BLaER1 (cell line): ENCODE results near the gene NXF1.

Source experiments
- H3K27ac ChIP-seq: shearing (Covaris generic); formaldehyde crosslinking; 2 replicates; pipeline ENCODE4 v1.8.1; 2022
- H3K27me3 ChIP-seq: shearing (Covaris generic); formaldehyde crosslinking; 2 replicates; pipeline ENCODE4 v1.8.1; 2022
- H3K36me3 ChIP-seq: shearing (Covaris generic); formaldehyde crosslinking; 2 replicates; pipeline ENCODE4 v1.8.1; 2022
- H3K4me1 ChIP-seq: shearing (Covaris generic); formaldehyde crosslinking; 2 replicates; pipeline ENCODE4 v1.8.1; 2022
- H3K4me2 ChIP-seq: shearing (Covaris generic); formaldehyde crosslinking; 2 replicates; pipeline ENCODE4 v1.8.1; 2022
- H3K4me3 ChIP-seq: shearing (Covaris generic); formaldehyde crosslinking; 2 replicates; pipeline ENCODE4 v1.8.1; 2022
- H3K9ac ChIP-seq: shearing (Covaris generic); formaldehyde crosslinking; 2 replicates; pipeline ENCODE4 v1.8.1; 2022
- H3K9me3 ChIP-seq: shearing (Covaris generic); formaldehyde crosslinking; 2 replicates; pipeline ENCODE4 v1.8.1; 2022
- H4K20me1 ChIP-seq: shearing (Covaris generic); formaldehyde crosslinking; 2 replicates; pipeline ENCODE4 v1.8.1; 2022
- Cebpa-rat ChIP-seq: shearing (Covaris generic); IDR thresholded peaks from 2 replicates; pipeline ENCODE4 v1.8.1; 2022

Gene NXF1

GRCh38 chr11:62806611-62807121 is 1.4 kb upstream of the NXF1 start:
- peak overlapping the region; percentile 77 for H3K4me2 ChIP-seq
- no peaks in the 10 kb centered on the region for H3K27me3 ChIP-seq
- no peak; the same call in 1 of the 2 replicates for TF ChIP-seq Cebpa-rat
- H3K4me1 ChIP-seq, result peaks cover 39% of the 10 kb centered on the region
- H3K27ac ChIP-seq, result peak overlapping the region; percentile 59
- peak overlapping the region; percentile 28; the same call in 1 of the 2 replicates for H3K9ac ChIP-seq
- peaks cover 24% of the 10 kb centered on the region for H3K36me3 ChIP-seq
- H3K4me3 ChIP-seq, result 0 out of 2 replicates have a peak overlapping the region, but pooled peaks have one; percentile 89
- no peaks in the 10 kb centered on the region for H3K9me3 ChIP-seq
- H4K20me1 ChIP-seq, result peaks cover 19% of the 10 kb centered on the region

GRCh38 chr11:62805961-62806441 is 761 bp upstream of the NXF1 start:
- H3K27ac ChIP-seq, result peak overlapping the region; percentile 88
- H4K20me1 ChIP-seq, result peaks cover 19% of the 10 kb centered on the region
- H3K4me3 ChIP-seq, result peak overlapping the region; percentile 89
- H3K9me3 ChIP-seq, result no peaks in the 10 kb centered on the region
- H3K9ac ChIP-seq, result peak overlapping the region; percentile 95
- H3K4me1 ChIP-seq, result peaks cover 39% of the 10 kb centered on the region
- peak overlapping the region; percentile 77 for H3K4me2 ChIP-seq
- no peaks in the 10 kb centered on the region for H3K27me3 ChIP-seq
- H3K36me3 ChIP-seq, result peaks cover 30% of the 10 kb centered on the region
- TF ChIP-seq Cebpa-rat, result no peak

GRCh38 chr11:62804310-62805075 is 747 bp downstream of the NXF1 start:
- H3K36me3 ChIP-seq, result peaks cover 46% of the 10 kb centered on the region

GRCh38 chr11:62801071-62801470 is 4.2 kb downstream of the NXF1 start:
- H3K36me3 ChIP-seq, result peaks cover 80% of the 10 kb centered on the region
- H3K9ac ChIP-seq, result no peak overlapping the region
- H3K4me1 ChIP-seq, result peaks cover 15% of the 10 kb centered on the region
- no peak for TF ChIP-seq Cebpa-rat
- H3K4me3 ChIP-seq, result no peak overlapping the region
- H3K27ac ChIP-seq, result no peak overlapping the region
- H4K20me1 ChIP-seq, result peaks cover 19% of the 10 kb centered on the region
- H3K9me3 ChIP-seq, result no peaks in the 10 kb centered on the region
- no peak overlapping the region for H3K4me2 ChIP-seq
- no peaks in the 10 kb centered on the region for H3K27me3 ChIP-seq

More at GRCh38 chr11:62804310-62805075, 747 bp downstream of the NXF1 start:
- H3K27ac ChIP-seq, result peak overlapping the region; percentile 88
- no peaks in the 10 kb centered on the region for H3K27me3 ChIP-seq
- peaks cover 19% of the 10 kb centered on the region for H4K20me1 ChIP-seq
- H3K4me1 ChIP-seq, result peaks cover 39% of the 10 kb centered on the region
- no peaks in the 10 kb centered on the region for H3K9me3 ChIP-seq
- peak overlapping the region; percentile 88 for H3K4me2 ChIP-seq
- H3K4me3 ChIP-seq, result peak overlapping the region; percentile 89
- TF ChIP-seq Cebpa-rat, result no peak
- H3K9ac ChIP-seq, result peak overlapping the region; percentile 95

- Histone ChIP-seq H3K4me1 (peaks cover 13% of the 10 kb centered on the region), H4K20me1 (peaks cover 13% of the 10 kb centered on the region), H3K36me3 (peaks cover 96% of the 10 kb centered on the region), H3K4me2 (no peak overlapping the region), H3K27me3 (no peaks in the 10 kb centered on the region), H3K27ac (no peak overlapping the region), H3K4me3 (no peak overlapping the region), H3K9me3 (no peaks in the 10 kb centered on the region), H3K9ac (no peak overlapping the region; the same call in 1 of the 2 replicates)
- TF ChIP-seq Cebpa-rat, result no peak
These were observed 5.8 kb downstream of the NXF1 start for GRCh38 chr11:62799486-62799885.

- Histone ChIP-seq H3K27me3 (no peaks in the 10 kb centered on the region), H3K36me3 (peaks cover 92% of the 10 kb centered on the region), H3K9me3 (no peaks in the 10 kb centered on the region), H3K4me2 (no peak overlapping the region), H3K4me1 (peaks cover 9% of the 10 kb centered on the region), H3K27ac (no peak overlapping the region), H3K9ac (no peak overlapping the region), H4K20me1 (peaks cover 5% of the 10 kb centered on the region; the same call in 1 of the 2 replicates), H3K4me3 (no peak overlapping the region)
- TF ChIP-seq Cebpa-rat, result no peak
These were observed 9.0 kb downstream of the NXF1 start for GRCh38 chr11:62796281-62796680.

GRCh38 chr11:62794201-62794775 is 11.0 kb downstream of the NXF1 start:
- no peak overlapping the region for H3K4me3 ChIP-seq
- peaks cover 20% of the 10 kb centered on the region for H4K20me1 ChIP-seq
- peaks cover 27% of the 10 kb centered on the region for H3K4me1 ChIP-seq
- H3K27ac ChIP-seq, result no peak overlapping the region
- TF ChIP-seq Cebpa-rat, result no peak
- no peak overlapping the region for H3K4me2 ChIP-seq
- no peaks in the 10 kb centered on the region for H3K9me3 ChIP-seq
- no peak overlapping the region for H3K9ac ChIP-seq
- no peaks in the 10 kb centered on the region for H3K27me3 ChIP-seq
- peaks cover 88% of the 10 kb centered on the region for H3K36me3 ChIP-seq

GRCh38 chr11:62792202-62792575 is 13.1 kb downstream of the NXF1 start:
- Histone ChIP-seq H3K27ac (peak overlapping the region; percentile 60), H3K4me3 (peak overlapping the region; percentile 98), H4K20me1 (peaks cover 30% of the 10 kb centered on the region), H3K9me3 (no peaks in the 10 kb centered on the region), H3K27me3 (no peaks in the 10 kb centered on the region), H3K4me2 (peak overlapping the region; percentile 82), H3K9ac (peak overlapping the region; percentile 96; the same call in 1 of the 2 replicates), H3K4me1 (peaks cover 43% of the 10 kb centered on the region), H3K36me3 (peaks cover 74% of the 10 kb centered on the region)
- TF ChIP-seq Cebpa-rat, result no peak

- Histone ChIP-seq H3K9ac (peak within 1 kb of the TSS; percentile 96), H3K9me3 (no peaks in the 10 kb centered on the region), H3K4me3 (peak within 1 kb of the TSS; percentile 98), H4K20me1 (peaks cover 30% of the 10 kb centered on the region), H3K27me3 (no peaks in the 10 kb centered on the region), H3K27ac (peak within 1 kb of the TSS; percentile 91), H3K4me1 (peaks cover 43% of the 10 kb centered on the region), H3K36me3 (peaks cover 68% of the 10 kb centered on the region), H3K4me2 (peak within 1 kb of the TSS; percentile 82)
- TF ChIP-seq Cebpa-rat, result no peak
These were observed 13.6 kb downstream of the NXF1 start, which contains the start of gene TMEM223 for GRCh38 chr11:62791501-62792201. Gene TMEM223, minus strand, starts transcription at chr11:62792006. Its CDS starts 12 bp downstream, at chr11:62791994.
